ENCODE results near the gene HIVEP1. TPM values are rescaled to one million over a fixed set of nuclear protein-coding genes. Genes with fewer than 3 reads are reported as not detected.

Gene HIVEP1
- total RNA-seq, 1 donor: 18.8 TPM

DNA sequence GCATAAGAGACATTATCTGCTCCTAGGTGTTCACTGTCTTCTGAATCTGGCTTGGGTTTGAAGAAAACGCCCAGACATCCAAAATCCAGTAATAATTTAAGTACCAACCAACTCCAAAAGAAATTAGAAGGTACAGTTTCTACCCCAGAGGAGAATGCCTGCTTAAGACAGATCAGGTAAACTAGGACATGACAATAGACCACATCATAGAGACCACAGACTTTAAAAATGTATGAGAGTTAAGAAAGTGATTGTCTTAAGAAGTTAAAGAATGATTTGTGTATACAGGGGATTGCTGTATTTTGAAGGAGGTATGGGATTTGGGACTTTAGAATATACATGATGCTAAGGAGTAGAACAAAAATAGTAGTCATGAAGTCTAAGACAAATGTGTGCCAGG lies 157.3 kb downstream of the HIVEP1 start:
- Histone ChIP-seq H3K79me2 (ENCODE audit: insufficient read depth, low read length) (no peaks in the 10 kb centered on the region), H3K36me3 (ENCODE audit: insufficient read depth, low read length) (no peaks in the 10 kb centered on the region), H3K9me3 (ENCODE audit: low read depth, low read length) (no peaks in the 10 kb centered on the region), H3K4me2 (ENCODE audit: insufficient read depth, low read length) (no peak overlapping the region), H3K4me1 (ENCODE audit: insufficient read depth, low read length) (no peaks in the 10 kb centered on the region), H4K20me1 (ENCODE audit: insufficient read depth, low read length) (no peaks in the 10 kb centered on the region), H3K27me3 (ENCODE audit: insufficient read depth, low read length) (no peaks in the 10 kb centered on the region), H3K27ac (ENCODE audit: low read depth, low read length) (no peak overlapping the region), H2AFZ (ENCODE audit: low read length) (no peak overlapping the region), H3K4me3 (ENCODE audit: insufficient read depth, low read length) (no peak overlapping the region)
- TF ChIP-seq, protein P1, sequence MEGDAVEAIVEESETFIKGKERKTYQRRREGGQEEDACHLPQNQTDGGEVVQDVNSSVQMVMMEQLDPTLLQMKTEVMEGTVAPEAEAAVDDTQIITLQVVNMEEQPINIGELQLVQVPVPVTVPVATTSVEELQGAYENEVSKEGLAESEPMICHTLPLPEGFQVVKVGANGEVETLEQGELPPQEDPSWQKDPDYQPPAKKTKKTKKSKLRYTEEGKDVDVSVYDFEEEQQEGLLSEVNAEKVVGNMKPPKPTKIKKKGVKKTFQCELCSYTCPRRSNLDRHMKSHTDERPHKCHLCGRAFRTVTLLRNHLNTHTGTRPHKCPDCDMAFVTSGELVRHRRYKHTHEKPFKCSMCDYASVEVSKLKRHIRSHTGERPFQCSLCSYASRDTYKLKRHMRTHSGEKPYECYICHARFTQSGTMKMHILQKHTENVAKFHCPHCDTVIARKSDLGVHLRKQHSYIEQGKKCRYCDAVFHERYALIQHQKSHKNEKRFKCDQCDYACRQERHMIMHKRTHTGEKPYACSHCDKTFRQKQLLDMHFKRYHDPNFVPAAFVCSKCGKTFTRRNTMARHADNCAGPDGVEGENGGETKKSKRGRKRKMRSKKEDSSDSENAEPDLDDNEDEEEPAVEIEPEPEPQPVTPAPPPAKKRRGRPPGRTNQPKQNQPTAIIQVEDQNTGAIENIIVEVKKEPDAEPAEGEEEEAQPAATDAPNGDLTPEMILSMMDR (IDR thresholded peaks at IDR 0.05; ENCODE audit: extremely low read depth, low read depth, low read length): no peak
- no peak for DNase-seq (ENCODE audit: insufficient read length, low spot score, missing footprints)

DNA sequence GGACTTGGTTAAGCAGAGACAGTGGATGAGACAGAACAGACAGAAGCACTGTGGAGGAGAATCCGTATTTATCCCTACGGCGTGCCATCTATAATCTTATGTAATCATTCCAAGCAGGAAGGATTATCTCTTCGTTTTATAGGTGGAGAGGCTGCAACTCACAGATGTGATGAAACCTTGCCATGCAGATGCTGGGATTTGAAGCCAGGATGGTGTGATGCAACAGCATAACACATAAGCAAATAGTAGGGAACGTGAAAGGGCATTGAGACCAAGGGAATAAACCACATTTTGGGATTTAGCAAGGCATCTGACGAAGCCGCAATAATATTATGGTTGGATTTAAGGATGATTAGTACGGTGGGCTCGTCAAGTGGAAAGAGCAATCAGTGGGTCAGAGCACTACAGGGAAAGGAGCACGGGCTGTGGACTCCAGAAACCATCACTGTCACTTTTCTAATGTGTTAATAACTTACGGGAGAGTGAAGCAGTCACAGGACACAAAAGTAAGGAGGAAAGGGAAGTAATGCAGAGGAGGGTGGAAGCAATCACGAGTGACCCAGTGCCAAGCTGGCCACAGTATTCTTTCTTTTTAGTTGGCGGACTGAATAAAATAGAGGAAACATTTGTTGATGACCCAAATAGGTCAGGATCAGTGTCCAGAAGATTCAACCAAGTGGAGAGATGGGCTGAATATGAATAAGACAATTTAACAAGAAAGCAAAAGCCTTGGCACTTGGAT lies 158.4 kb downstream of the HIVEP1 start:
- TF ChIP-seq, protein P1 (IDR thresholded peaks at IDR 0.05; ENCODE audit: extremely low read depth, low read depth, low read length): no peak
- Histone ChIP-seq H4K20me1 (ENCODE audit: insufficient read depth, low read length) (no peaks in the 10 kb centered on the region), H3K27me3 (ENCODE audit: insufficient read depth, low read length) (no peaks in the 10 kb centered on the region), H3K36me3 (ENCODE audit: insufficient read depth, low read length) (no peaks in the 10 kb centered on the region), H3K79me2 (ENCODE audit: insufficient read depth, low read length) (no peaks in the 10 kb centered on the region), H3K4me3 (ENCODE audit: insufficient read depth, low read length) (no peak overlapping the region), H3K27ac (ENCODE audit: low read depth, low read length) (no peak overlapping the region), H2AFZ (ENCODE audit: low read length) (no peak overlapping the region), H3K4me2 (ENCODE audit: insufficient read depth, low read length) (no peak overlapping the region), H3K9me3 (ENCODE audit: low read depth, low read length) (no peaks in the 10 kb centered on the region), H3K4me1 (ENCODE audit: insufficient read depth, low read length) (no peaks in the 10 kb centered on the region)
- no peak for DNase-seq (ENCODE audit: insufficient read length, low spot score, missing footprints)

DNA sequence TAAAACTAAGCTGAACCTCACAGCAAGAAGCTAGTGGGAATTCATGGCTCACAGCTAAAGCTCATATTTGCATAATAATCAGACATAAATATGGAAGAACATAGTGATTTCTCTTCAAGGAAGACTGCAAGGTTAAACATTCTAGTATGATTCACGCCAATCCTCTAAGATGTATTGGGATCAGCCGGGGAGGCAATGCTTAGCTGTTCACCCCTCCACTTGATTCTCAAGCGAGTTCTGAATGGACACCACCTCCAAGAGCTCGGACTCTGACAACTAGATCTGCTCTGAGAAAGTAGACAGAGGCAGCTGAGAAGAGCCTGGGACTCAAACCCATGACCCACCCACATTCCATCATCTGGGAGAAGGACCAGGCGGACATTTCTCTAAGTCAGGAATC lies 159.6 kb downstream of the HIVEP1 start:
- DNase-seq (ENCODE audit: insufficient read length, low spot score, missing footprints): no peak
- H3K4me1 ChIP-seq (ENCODE audit: insufficient read depth, low read length): no peaks in the 10 kb centered on the region
- TF ChIP-seq, protein P1 (IDR thresholded peaks at IDR 0.05; ENCODE audit: extremely low read depth, low read depth, low read length): no peak

DNA sequence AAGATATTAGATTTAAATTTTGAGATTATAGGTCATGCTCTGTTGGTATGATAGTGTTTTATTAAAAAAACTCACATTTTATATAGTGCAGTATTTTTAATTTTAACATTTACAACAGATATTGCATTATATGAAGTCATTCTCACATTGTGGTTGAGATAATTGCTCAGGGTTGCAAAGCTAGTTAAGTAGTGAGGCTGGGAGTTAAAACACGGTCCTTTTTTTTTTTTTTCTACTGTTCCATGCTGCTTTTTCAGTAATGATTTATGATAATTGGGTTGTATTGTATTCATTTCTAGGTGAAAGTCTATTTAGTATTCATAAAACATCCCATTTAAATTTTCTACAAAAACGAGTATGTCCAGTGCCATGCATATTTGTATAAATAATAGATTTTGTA lies 160.5 kb downstream of the HIVEP1 start:
- Histone ChIP-seq H3K4me1 (ENCODE audit: insufficient read depth, low read length) (no peaks in the 10 kb centered on the region), H4K20me1 (ENCODE audit: insufficient read depth, low read length) (no peaks in the 10 kb centered on the region), H3K27ac (ENCODE audit: low read depth, low read length) (no peak overlapping the region), H3K79me2 (ENCODE audit: insufficient read depth, low read length) (no peaks in the 10 kb centered on the region), H2AFZ (ENCODE audit: low read length) (no peak overlapping the region), H3K9me3 (ENCODE audit: low read depth, low read length) (no peaks in the 10 kb centered on the region), H3K27me3 (ENCODE audit: insufficient read depth, low read length) (no peaks in the 10 kb centered on the region), H3K4me2 (ENCODE audit: insufficient read depth, low read length) (no peak overlapping the region), H3K4me3 (ENCODE audit: insufficient read depth, low read length) (no peak overlapping the region), H3K36me3 (ENCODE audit: insufficient read depth, low read length) (no peaks in the 10 kb centered on the region)
- no peak for DNase-seq (ENCODE audit: insufficient read length, low spot score, missing footprints)
- TF ChIP-seq, protein P1 (IDR thresholded peaks at IDR 0.05; ENCODE audit: extremely low read depth, low read depth, low read length): no peak

More for the DNA sequence above, 159.6 kb downstream of the HIVEP1 start:
- no peaks in the 10 kb centered on the region for H3K27me3 ChIP-seq (ENCODE audit: insufficient read depth, low read length)
- H2AFZ ChIP-seq (ENCODE audit: low read length): no peak overlapping the region
- H4K20me1 ChIP-seq (ENCODE audit: insufficient read depth, low read length): no peaks in the 10 kb centered on the region
- H3K9me3 ChIP-seq (ENCODE audit: low read depth, low read length): no peaks in the 10 kb centered on the region
- no peaks in the 10 kb centered on the region for H3K36me3 ChIP-seq (ENCODE audit: insufficient read depth, low read length)
- no peak overlapping the region for H3K27ac ChIP-seq (ENCODE audit: low read depth, low read length)
- no peak overlapping the region for H3K4me2 ChIP-seq (ENCODE audit: insufficient read depth, low read length)
- H3K79me2 ChIP-seq (ENCODE audit: insufficient read depth, low read length): no peaks in the 10 kb centered on the region
- no peak overlapping the region for H3K4me3 ChIP-seq (ENCODE audit: insufficient read depth, low read length)
